Bronchial epithelial cell (primary cell): ENCODE data around the gene ZNF423. TPM values are rescaled to one million over a fixed set of nuclear protein-coding genes. Genes with fewer than 3 reads are reported as not detected.

Source experiments
- DNase-seq: peaks from one replicate; pipeline ENCODE4 v3.0.0-alpha.2; 2010; ENCODE audit warnings: low read depth
- FAIRE-seq: peaks from 2 replicates; lab custom pipeline; 2011; peaks lifted over from hg19 to GRCh38; lab: Jason Lieb, UNC
- H3K27me3 ChIP-seq: 2 replicates; pipeline ENCODE4 v1.5.1; 2011; ENCODE audit warnings: low read length; ENCODE audit not compliant: control insufficient read depth, insufficient read depth
- H3K36me3 ChIP-seq: 2 replicates; pipeline ENCODE4 v1.5.1; 2011; ENCODE audit warnings: low read length; ENCODE audit not compliant: control insufficient read depth, insufficient read depth
- H3K4me3 ChIP-seq: 2 replicates; pipeline ENCODE4 v1.5.1; 2011; ENCODE audit warnings: mild to moderate bottlenecking, low read depth, low read length, control low read depth
- total RNA-seq: library from RNA; depleted of rRNA; stranded (reverse); fragments of >200 nt; gene quantifications from 2 replicates; pipeline ENCODE4 v1.2.1, GENCODE V29; 2014
- TF ChIP-seq, protein P1 (sequence below): IDR thresholded peaks from 2 replicates; pipeline ENCODE4 v1.5.1; 2011; ENCODE audit warnings: mild to moderate bottlenecking, moderate library complexity, low read length, control low read depth, inconsistent platforms; ENCODE audit not compliant: insufficient read depth, severe bottlenecking

Gene ZNF423
- total RNA-seq, 1 donor from 2014 or later, result under 0.01 TPM

DNA sequence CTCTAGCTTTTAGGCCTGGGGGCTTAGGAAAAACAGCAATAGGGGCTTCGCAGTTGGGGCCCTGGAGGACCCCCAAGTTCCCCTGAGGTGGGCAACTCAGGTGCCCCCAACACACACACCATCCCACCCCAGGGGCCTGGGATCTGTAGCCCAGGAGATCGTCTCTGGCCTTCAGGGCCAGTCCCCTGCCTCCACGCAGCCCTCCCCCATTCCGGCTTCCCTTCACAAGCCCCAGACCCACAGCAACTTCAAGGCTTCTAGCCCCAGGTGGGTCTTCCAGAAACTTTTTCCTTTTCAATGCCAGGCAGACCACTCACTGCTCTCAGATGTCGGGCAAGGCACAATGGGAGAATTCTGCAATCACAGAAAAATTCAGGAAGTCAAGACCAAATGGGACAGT is 402.9 kb downstream of the ZNF423 start:
- FAIRE-seq, result no peak
- no peak overlapping the region for H3K4me3 ChIP-seq

DNA sequence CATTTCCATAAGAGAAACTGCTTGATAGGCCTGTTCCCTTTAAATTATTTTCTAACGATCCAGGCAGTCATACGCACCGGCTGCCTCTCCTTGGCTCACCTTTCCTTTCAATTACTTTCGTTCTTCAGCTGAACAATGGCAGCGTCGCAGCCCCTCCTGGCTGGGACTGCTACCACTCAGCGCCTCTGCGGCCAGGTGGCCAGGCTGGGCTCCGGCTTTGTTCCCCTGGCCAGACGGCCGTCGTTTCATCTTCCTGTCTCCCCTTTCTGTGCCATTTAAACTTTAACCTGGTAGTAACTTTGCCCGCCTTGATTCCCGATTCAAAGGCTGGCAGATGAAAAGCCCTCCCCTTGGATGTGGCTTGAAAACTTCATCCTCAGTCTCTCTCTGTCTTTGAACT is 403.3 kb downstream of the ZNF423 start:
- no peak for FAIRE-seq
- H3K4me3 ChIP-seq, result no peak overlapping the region
- DNase-seq, result no peak
- no peaks in the 10 kb centered on the region for H3K27me3 ChIP-seq
- H3K36me3 ChIP-seq, result no peaks in the 10 kb centered on the region
- TF ChIP-seq, protein P1, sequence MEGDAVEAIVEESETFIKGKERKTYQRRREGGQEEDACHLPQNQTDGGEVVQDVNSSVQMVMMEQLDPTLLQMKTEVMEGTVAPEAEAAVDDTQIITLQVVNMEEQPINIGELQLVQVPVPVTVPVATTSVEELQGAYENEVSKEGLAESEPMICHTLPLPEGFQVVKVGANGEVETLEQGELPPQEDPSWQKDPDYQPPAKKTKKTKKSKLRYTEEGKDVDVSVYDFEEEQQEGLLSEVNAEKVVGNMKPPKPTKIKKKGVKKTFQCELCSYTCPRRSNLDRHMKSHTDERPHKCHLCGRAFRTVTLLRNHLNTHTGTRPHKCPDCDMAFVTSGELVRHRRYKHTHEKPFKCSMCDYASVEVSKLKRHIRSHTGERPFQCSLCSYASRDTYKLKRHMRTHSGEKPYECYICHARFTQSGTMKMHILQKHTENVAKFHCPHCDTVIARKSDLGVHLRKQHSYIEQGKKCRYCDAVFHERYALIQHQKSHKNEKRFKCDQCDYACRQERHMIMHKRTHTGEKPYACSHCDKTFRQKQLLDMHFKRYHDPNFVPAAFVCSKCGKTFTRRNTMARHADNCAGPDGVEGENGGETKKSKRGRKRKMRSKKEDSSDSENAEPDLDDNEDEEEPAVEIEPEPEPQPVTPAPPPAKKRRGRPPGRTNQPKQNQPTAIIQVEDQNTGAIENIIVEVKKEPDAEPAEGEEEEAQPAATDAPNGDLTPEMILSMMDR, result no peak

More for the DNA sequence above, 402.9 kb downstream of the ZNF423 start:
- Histone ChIP-seq H3K27me3 (no peaks in the 10 kb centered on the region), H3K36me3 (no peaks in the 10 kb centered on the region)
- TF ChIP-seq, protein P1, result no peak
- no peak for DNase-seq

DNA sequence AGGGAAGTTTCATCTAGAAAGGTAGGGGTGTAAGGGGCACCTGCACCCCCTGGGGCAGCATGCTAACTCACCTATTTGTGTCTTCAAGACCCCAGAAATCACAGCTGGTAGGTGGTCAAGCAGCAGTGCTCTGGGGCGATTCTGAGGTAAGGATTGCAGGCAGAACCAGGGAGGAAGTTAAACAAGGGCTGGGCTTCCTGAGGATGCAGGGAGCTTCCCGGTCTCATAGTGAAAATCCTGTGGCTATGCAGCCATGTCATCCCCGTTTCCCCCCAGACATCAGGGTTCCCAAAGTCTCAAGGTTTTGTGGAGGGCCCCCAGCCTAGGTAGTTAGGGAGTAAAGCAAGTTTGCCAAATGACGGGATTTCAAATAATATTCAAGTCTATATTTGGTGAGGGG is 403.8 kb downstream of the ZNF423 start:
- FAIRE-seq (no peak), DNase-seq (no peak)
- TF ChIP-seq, protein P1, result no peak
- H3K4me3 ChIP-seq, result no peak overlapping the region
- H3K27me3 ChIP-seq, result no peaks in the 10 kb centered on the region
- H3K36me3 ChIP-seq, result no peaks in the 10 kb centered on the region

DNA sequence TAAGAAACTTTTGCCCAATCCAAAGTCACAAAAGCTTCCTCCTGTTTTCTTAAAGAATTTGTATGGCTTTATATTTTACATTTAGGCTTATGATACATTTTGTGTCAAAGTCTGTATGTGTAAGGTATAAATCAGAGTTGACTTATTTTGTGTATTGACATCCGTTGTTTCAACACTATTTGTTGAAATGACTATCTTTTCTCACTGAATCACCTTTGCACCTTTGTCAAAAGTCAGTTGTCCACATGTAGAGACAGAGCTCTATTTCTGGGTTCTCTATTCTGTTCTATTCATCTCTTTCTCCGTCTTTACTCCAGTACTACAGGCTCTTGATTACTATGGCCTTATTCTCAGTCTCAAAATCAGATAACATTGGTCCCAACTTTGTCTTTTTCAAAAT is 409.1 kb downstream of the ZNF423 start:
- FAIRE-seq, result no peak

DNA sequence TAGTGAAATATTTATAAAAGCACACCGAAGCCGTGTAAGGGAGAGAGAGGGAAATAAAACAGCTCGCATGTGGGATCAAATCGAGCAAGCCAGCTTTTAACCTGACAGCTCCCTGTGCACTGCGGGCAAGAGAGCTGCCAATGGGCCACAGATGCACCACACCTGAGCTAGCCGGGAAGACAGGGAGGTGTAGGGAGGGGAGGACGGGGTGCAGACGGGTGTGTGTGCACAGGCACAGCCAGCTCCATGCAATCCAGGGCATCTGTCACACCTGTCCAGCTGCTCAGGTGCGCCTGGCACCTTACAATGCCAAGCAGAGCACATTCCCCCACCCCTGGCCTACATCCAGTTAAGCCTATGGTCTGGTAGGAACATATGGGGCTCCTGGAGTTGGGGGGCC is 412.3 kb downstream of the ZNF423 start:
- Histone ChIP-seq H3K4me3 (no peak overlapping the region), H3K36me3 (no peaks in the 10 kb centered on the region), H3K27me3 (no peaks in the 10 kb centered on the region)
- no peak for DNase-seq
- FAIRE-seq, result no peak
- TF ChIP-seq, protein P1, result no peak

More for the DNA sequence above, 409.1 kb downstream of the ZNF423 start:
- H3K4me3 ChIP-seq, result no peak overlapping the region
- no peaks in the 10 kb centered on the region for H3K27me3 ChIP-seq
- TF ChIP-seq, protein P1, result no peak
- no peak for DNase-seq
- H3K36me3 ChIP-seq, result no peaks in the 10 kb centered on the region

DNA sequence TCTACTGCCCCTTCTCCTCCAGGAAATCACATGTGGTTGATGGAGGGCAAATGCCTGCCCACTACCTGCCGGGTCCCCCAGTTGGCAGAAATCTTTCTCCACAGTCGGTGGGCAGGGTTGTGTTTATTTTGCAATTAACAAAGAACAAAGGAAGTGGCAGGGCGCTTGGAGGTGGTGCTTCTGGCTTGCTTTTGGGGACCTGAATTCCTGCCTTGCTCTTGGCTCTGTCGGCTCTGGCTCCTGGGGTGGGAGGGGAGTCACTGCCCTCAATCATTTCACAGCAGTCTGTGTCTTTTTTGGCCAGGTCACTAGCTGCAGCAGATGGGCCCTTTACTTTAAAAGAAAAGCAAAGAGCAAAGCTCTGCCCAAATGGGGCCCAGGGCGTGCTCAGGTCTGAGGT is 413.1 kb downstream of the ZNF423 start:
- DNase-seq, result no peak
- no peak for FAIRE-seq
- no peak overlapping the region for H3K4me3 ChIP-seq
- TF ChIP-seq, protein P1, result no peak
- H3K36me3 ChIP-seq, result no peaks in the 10 kb centered on the region
- no peaks in the 10 kb centered on the region for H3K27me3 ChIP-seq
